Testis (tissue), 2 donors: Measurements from ENCODE around the gene MORF4L2.

Experiments used
- CTCF ChIP-seq, 3 experiments: fragments of 450-650 bp in 2 of 3; fragments of 200-600 bp in 1 of 3; sonication (generic) in 1 of 3; IDR thresholded peaks; one replicate each; pipeline ENCODE4 v1.5.1; 2016 to 2019; ENCODE audit warnings: antibody characterized with exemption in 3 of 3, mild to moderate bottlenecking in 2 of 3, moderate library complexity in 1 of 3
- POLR2A ChIP-seq: fragments of 450-650 bp; IDR thresholded peaks from one replicate; pipeline ENCODE4 v1.6.1; 2017; ENCODE audit warnings: antibody characterized with exemption, mild to moderate bottlenecking, moderate library complexity

- TF ChIP-seq POLR2A (no peak), CTCF (IDR thresholded peaks at IDR 0.05) (no peak)
These were observed 59.6 kb downstream of the MORF4L2 start for GRCh38 chrX:103626855-103627254.
